ENCODE results near the gene GRP. TPM values are rescaled to one million over a fixed set of nuclear protein-coding genes. Genes with fewer than 3 reads are reported as not detected.

Gene GRP
- total RNA-seq, 1 donor from 2014 or later: not detected

DNA sequence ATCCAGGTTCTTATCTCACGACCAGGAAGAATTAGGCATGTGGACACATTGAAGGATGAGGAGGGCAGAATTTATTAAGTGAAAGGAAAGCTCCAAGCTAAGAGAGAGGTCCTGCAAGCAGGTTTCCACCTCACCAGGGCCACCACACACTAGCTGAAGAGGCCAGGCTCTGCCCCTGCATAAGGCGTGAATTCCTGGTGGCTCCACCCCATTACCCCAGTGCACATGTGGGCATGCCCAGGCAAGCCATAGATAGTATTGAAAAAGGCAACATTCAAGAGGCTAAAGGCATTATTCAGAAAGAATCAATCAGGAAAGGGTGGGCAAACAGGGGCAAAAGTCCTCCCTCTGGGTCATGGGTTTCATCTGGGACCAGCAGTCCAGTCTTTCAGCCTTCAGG is 30.9 kb upstream of the GRP start:
- Histone ChIP-seq H3K36me3 (ENCODE audit: control insufficient read depth, insufficient read depth, low read length) (no peaks in the 10 kb centered on the region), H3K27me3 (ENCODE audit: control insufficient read depth, insufficient read depth, low read length) (no peaks in the 10 kb centered on the region), H3K4me3 (ENCODE audit: low read depth, low read length) (no peak overlapping the region)
- TF ChIP-seq, protein P1, sequence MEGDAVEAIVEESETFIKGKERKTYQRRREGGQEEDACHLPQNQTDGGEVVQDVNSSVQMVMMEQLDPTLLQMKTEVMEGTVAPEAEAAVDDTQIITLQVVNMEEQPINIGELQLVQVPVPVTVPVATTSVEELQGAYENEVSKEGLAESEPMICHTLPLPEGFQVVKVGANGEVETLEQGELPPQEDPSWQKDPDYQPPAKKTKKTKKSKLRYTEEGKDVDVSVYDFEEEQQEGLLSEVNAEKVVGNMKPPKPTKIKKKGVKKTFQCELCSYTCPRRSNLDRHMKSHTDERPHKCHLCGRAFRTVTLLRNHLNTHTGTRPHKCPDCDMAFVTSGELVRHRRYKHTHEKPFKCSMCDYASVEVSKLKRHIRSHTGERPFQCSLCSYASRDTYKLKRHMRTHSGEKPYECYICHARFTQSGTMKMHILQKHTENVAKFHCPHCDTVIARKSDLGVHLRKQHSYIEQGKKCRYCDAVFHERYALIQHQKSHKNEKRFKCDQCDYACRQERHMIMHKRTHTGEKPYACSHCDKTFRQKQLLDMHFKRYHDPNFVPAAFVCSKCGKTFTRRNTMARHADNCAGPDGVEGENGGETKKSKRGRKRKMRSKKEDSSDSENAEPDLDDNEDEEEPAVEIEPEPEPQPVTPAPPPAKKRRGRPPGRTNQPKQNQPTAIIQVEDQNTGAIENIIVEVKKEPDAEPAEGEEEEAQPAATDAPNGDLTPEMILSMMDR (IDR thresholded peaks at IDR 0.05; ENCODE audit: insufficient read depth, low read length, poor library complexity, severe bottlenecking): no peak
- no peak for DNase-seq (ENCODE audit: low read depth)

- H3K36me3 ChIP-seq (ENCODE audit: control insufficient read depth, insufficient read depth, low read length): no peaks in the 10 kb centered on the region
- H3K4me3 ChIP-seq (ENCODE audit: low read depth, low read length): no peak overlapping the region
- no peak for DNase-seq (ENCODE audit: low read depth)
These were observed 30.2 kb upstream of the GRP start for GRCh38 chr18:59189746-59190145.

GRCh38 chr18:59196161-59196725 is 23.7 kb upstream of the GRP start:
- peaks cover 2% of the 10 kb centered on the region for H3K27me3 ChIP-seq (ENCODE audit: control insufficient read depth, insufficient read depth, low read length)
- H3K4me3 ChIP-seq (ENCODE audit: low read depth, low read length): no peak overlapping the region
- TF ChIP-seq, protein P1 (IDR thresholded peaks at IDR 0.05; ENCODE audit: insufficient read depth, low read length, poor library complexity, severe bottlenecking): no peak
- no peak for DNase-seq (ENCODE audit: low read depth)
- no peaks in the 10 kb centered on the region for H3K36me3 ChIP-seq (ENCODE audit: control insufficient read depth, insufficient read depth, low read length)

More at GRCh38 chr18:59189746-59190145, 30.2 kb upstream of the GRP start:
- no peaks in the 10 kb centered on the region for H3K27me3 ChIP-seq (ENCODE audit: control insufficient read depth, insufficient read depth, low read length)
- TF ChIP-seq, protein P1 (IDR thresholded peaks at IDR 0.05; ENCODE audit: insufficient read depth, low read length, poor library complexity, severe bottlenecking): no peak

GRCh38 chr18:59197636-59198035 is 22.3 kb upstream of the GRP start:
- DNase-seq (ENCODE audit: low read depth): no peak
- no peaks in the 10 kb centered on the region for H3K36me3 ChIP-seq (ENCODE audit: control insufficient read depth, insufficient read depth, low read length)
- no peak overlapping the region for H3K4me3 ChIP-seq (ENCODE audit: low read depth, low read length)
- TF ChIP-seq, protein P1 (IDR thresholded peaks at IDR 0.05; ENCODE audit: insufficient read depth, low read length, poor library complexity, severe bottlenecking): no peak
- H3K27me3 ChIP-seq (ENCODE audit: control insufficient read depth, insufficient read depth, low read length): peaks cover 2% of the 10 kb centered on the region

DNA sequence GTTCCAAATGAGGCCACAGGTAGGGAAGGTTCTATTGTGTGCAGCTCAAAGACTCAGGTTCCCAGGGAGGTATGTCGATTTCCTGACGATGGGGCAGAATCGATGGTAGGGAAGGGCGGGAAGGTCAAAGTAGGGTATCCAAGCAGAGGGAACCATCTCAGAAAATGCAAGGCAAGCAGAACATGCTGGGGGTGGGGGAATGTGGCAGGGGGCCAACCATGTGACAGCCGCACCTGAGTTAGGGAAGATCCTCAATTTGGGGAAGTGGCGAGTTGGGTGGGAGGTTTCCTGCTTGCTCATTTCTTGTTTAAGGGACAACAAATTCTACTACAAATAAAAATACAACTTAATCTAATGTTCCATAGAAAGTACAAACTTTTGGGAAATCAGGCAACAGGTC is 21.7 kb upstream of the GRP start:
- Histone ChIP-seq H3K27me3 (ENCODE audit: control insufficient read depth, insufficient read depth, low read length) (peaks cover 2% of the 10 kb centered on the region), H3K36me3 (ENCODE audit: control insufficient read depth, insufficient read depth, low read length) (no peaks in the 10 kb centered on the region), H3K4me3 (ENCODE audit: low read depth, low read length) (no peak overlapping the region)
- TF ChIP-seq, protein P1 (IDR thresholded peaks at IDR 0.05; ENCODE audit: insufficient read depth, low read length, poor library complexity, severe bottlenecking): no peak
- DNase-seq (ENCODE audit: low read depth): no peak

GRCh38 chr18:59200787-59201186 is 19.2 kb upstream of the GRP start:
- H3K4me3 ChIP-seq (ENCODE audit: low read depth, low read length): no peak overlapping the region
- TF ChIP-seq, protein P1 (IDR thresholded peaks at IDR 0.05; ENCODE audit: insufficient read depth, low read length, poor library complexity, severe bottlenecking): no peak
- peaks cover 2% of the 10 kb centered on the region for H3K27me3 ChIP-seq (ENCODE audit: control insufficient read depth, insufficient read depth, low read length)
- DNase-seq (ENCODE audit: low read depth): no peak
- no peaks in the 10 kb centered on the region for H3K36me3 ChIP-seq (ENCODE audit: control insufficient read depth, insufficient read depth, low read length)
